GM18519 (cell line): ENCODE results near the gene CASP8.
"Not testable (repeated sequence)": the region's sequence is repeated elsewhere in the genome, so short reads cannot be mapped to it uniquely, and the experiment has no call there.

ENCODE experiments used
- ATAC-seq: cut with Tn5 transposase; IDR thresholded peaks from one replicate; pipeline ENCODE4 v1.9.1; 2021; ENCODE audit warnings: mild to moderate bottlenecking, moderate library complexity; ENCODE audit not compliant: unreplicated experiment, low FRiP score

The CASP8 gene

DNA sequence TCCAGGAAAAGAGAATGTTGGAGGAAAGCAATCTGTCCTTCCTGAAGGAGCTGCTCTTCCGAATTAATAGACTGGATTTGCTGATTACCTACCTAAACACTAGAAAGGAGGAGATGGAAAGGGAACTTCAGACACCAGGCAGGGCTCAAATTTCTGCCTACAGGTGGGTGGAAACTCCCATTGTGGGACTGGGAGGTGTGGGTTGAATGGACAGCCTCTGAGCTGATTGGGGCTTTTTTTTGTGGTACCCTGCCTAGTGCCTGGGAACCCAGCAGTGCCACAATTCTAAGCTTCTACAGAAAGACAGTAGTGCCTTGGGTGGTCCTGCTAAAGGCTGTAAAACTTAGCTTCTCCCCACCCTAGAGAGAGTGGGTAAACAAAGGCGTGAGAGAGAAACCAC lies 6.3 kb downstream of the CASP8 start:
- ATAC-seq, result no peak

- no peak for ATAC-seq
Observed at GRCh38 chr2:201267278-201268030, 7.1 kb downstream of the CASP8 start.

GRCh38 chr2:201269764-201270163 lies 9.4 kb downstream of the CASP8 start:
- ATAC-seq, result no peak

DNA sequence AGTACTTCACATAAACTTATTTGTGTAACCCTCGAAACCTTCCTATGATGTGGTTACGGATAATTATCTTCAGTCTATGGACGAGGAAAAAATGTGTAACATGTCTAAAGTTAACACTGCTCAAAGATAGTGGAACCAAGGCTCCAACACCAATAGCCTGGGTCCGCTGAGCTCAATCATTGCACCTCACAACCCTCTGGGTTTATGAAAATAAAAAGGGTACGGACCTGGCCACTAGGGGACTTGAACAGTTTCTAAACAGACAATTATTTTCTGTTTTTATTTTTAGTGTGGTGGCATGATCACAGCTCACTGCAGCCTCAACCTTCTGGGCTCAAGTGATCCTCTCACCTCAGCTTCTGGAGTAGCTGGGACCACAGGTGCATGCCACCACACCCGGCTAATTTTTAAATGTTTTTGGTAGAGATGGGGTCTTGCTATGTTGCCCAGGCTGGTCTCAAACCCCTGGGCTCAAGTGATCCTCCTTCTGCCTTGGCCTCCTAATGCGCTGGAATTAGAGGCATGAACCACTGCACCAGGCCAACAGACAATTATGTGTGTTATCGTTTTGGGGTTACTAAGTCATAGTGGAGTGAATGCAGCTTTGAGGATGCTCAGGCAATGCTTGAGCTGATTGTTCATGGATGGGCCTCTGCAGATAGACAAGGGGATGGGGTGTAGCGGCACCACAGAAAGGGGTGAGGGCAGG lies 10.1 kb downstream of the CASP8 start:
- no peak for ATAC-seq

- ATAC-seq, result no peak
Observed at GRCh38 chr2:201271917-201272316, 11.6 kb downstream of the CASP8 start.

- no peak for ATAC-seq
Observed at GRCh38 chr2:201273330-201273983, 13.1 kb downstream of the CASP8 start.

DNA sequence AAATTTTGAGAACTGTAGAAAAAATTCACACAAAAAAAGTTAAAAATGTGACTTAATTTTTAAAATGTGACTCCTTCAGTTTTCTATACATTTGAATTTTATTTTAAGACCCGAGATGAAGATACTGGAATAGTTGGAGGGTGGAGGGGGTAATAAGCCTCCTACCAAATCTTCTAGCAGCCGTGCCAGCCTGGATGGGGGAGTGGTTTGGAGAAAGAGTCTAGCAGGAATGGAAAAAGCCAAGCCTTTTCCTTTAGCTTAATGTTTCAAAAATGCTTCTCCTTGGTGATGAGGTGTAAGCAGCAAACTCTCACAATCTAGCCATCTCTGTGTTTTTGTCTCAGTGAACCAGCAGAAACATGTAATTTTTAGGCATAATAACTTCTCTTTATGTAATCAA lies 14.7 kb downstream of the CASP8 start:
- no peak for ATAC-seq

GRCh38 chr2:201275990-201276389 lies 15.7 kb downstream of the CASP8 start:
- no peak for ATAC-seq

DNA sequence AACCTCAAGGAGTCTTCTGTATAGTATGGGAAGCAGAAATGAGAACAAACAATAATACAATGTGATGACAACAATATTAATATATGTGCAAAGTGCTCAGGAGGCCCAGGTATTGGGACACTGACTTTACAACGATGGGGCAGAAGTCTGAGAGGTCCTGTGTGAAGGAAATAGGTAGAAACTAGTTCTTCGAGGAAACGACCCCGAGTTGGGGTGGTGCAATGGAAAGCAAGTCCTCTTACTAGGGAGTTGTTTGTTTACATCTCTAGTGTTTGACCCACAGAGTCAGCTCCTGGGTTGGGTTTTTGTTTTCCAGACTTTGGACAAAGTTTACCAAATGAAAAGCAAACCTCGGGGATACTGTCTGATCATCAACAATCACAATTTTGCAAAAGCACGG lies 16.2 kb downstream of the CASP8 start:
- ATAC-seq, result no peak

- ATAC-seq, result no peak
Observed at GRCh38 chr2:201279079-201279478, 18.7 kb downstream of the CASP8 start.

GRCh38 chr2:201280191-201281040 lies 20.1 kb downstream of the CASP8 start:
- no peak for ATAC-seq

GRCh38 chr2:201285499-201285898 lies 25.2 kb downstream of the CASP8 start:
- ATAC-seq, result no peak

- ATAC-seq, result not testable (repeated sequence)
Observed at GRCh38 chr2:201290457-201291148, 30.3 kb downstream of the CASP8 start.

- no peak for ATAC-seq
Observed at GRCh38 chr2:201298462-201299052, 38.2 kb downstream of the CASP8 start.

DNA sequence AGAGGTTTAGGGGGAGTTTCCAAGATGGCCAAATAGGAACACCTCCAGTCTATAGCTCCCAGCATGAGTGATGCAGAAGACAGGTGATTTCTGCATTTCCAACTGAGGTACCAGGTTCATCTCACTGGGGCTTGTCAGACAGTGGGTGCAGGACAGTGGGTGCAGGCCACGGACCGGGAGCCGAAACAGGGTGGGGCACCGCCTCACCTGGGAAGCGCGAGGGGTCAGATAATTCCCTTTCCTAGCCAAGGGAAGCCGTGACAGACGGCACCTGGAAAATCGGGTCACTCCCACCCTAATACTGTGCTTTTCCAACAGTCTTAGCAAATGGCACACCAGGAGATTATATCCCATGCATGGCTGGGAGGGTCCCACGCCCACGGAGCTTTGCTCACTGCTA lies 39.6 kb downstream of the CASP8 start:
- ATAC-seq, result not testable (repeated sequence)

DNA sequence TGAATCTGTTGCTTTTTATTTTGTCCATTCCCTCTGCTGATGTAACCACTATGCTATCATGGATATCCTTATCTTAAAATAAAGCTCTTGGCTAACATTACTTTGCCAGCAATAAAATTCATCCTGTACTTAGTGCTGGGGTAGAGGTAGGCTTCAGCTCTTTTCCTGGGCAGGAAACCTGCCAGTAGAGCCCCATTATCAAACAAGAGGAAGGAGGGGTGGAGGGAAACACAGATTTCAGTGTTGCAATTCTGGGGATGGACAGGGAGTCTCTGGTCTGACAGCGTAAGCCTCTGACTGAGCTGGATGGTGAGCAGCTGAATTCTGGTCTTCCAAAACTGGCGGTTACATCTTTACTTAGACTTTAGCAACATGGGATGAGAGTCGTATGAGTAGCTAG lies 47.5 kb downstream of the CASP8 start:
- no peak for ATAC-seq

DNA sequence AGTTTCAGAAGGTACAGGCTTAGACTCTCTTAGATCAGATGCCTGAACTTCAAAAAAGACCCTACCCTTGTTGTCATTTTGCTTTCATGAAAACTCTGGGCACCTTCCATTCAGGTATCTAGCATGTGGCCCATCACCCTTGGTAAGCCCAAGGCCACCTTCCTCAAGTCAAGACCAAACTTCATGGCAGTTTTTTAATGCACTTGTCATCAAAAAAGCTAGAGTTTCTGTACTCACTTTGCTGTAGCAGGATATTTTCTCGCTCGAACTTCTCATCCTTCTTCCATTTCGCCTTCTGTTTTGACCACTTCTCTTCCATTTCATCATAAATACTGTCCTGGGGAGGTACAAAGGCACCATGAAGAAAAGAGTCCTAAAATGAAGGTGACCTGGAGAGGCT lies 48.6 kb downstream of the CASP8 start:
- ATAC-seq, result no peak

DNA sequence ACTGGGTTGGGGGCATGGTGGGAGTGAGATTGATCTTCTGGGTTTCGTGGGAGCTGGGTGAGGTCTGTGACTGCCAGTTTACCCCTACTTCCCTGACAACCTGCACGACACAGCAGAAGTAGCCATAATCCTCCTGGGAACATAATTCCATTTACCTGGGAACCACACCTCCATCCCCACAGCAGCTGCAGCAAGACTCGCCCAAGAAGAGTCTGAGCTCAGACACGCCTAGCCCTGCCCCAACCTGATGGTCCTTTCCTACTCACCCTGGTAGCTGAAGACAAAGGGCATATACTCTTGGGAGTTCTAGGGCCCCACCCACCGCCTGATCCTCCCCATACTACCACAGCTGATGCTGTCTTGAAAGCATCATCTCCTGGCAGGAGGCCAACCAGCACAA lies 53.0 kb downstream of the CASP8 start:
- ATAC-seq, result no peak

- no peak for ATAC-seq
Observed at GRCh38 chr2:201319511-201319910, 59.2 kb downstream of the CASP8 start.

GRCh38 chr2:201320257-201320656 lies 59.9 kb downstream of the CASP8 start:
- ATAC-seq, result no peak
